ENCODE measurements around the gene PHF14. TPM values are rescaled to one million over a fixed set of nuclear protein-coding genes. Genes with fewer than 3 reads are reported as not detected.

Gene PHF14
- total and polyA plus RNA-seq, 2 donors (not counting 1 experiment from before 2014, with no cell fraction given): 9.6 to 43.7 TPM

GRCh38 chr7:11193888-11194287 lies 220.2 kb downstream of the PHF14 start:
- Histone ChIP-seq H4K20me1 (ENCODE audit: control insufficient read depth, insufficient read depth, low read length, poor library complexity, severe bottlenecking) (no peaks in the 10 kb centered on the region), H3K36me3 (replicated peaks in 1 of 2; ENCODE audit: control extremely low read depth in 1 of 2, control insufficient read depth in 1 of 2, extremely low read depth in 1 of 2, insufficient read depth in 2 of 2, low read length in 1 of 2) (no peaks in the 10 kb centered on the region), H3K4me2 (replicated peaks; ENCODE audit: low read depth, low read length, poor library complexity, severe bottlenecking) (no peak overlapping the region), H3K4me1 (ENCODE audit: control insufficient read depth in 2 of 2, insufficient read depth in 2 of 2, low read length in 2 of 2) (no peaks in the 10 kb centered on the region), H3K27ac (ENCODE audit: low read length in 2 of 2) (no peak overlapping the region), H3K9ac (ENCODE audit: low read length) (no peak overlapping the region), H3K9me3 (ENCODE audit: control extremely low read depth in 1 of 3, control insufficient read depth in 2 of 3, insufficient read depth in 1 of 3, low read length in 2 of 3) (no peaks in the 10 kb centered on the region), H2AFZ (ENCODE audit: insufficient read depth, low read depth, low read length, poor library complexity, severe bottlenecking) (no peak overlapping the region), H3K79me2 (ENCODE audit: control insufficient read depth, insufficient read depth, low read length) (no peaks in the 10 kb centered on the region), H3K4me3 (ENCODE audit: control extremely low read depth in 1 of 5, extremely low read depth in 1 of 5, insufficient read depth in 1 of 5, low read depth in 2 of 5, low read length in 4 of 5) (no peak overlapping the region), H3K27me3 (replicated peaks in 1 of 4; ENCODE audit: control extremely low read depth in 1 of 4, control insufficient read depth in 3 of 4, insufficient read depth in 4 of 4, low read length in 3 of 4) (no peaks in the 10 kb centered on the region)
- POLR2A ChIA-PET: no interaction called here
- Mint-ChIP-seq H3K9me3 (ENCODE audit: insufficient read depth) (no peaks in the 10 kb centered on the region), H3K27ac (no peak overlapping the region), H3K4me1 (no peaks in the 10 kb centered on the region), H3K4me3 (no peak overlapping the region), H3K27me3 (peaks cover 8% of the 10 kb centered on the region)
- CTCF ChIA-PET: interaction anchor here (1.8 kb wide), 1 partner anchor 18 kb away, joined by 4 read pairs; no protein-coding TSS in a partner anchor
- DNase-seq: no peak
- 100% methylated on average over 1 of the region's 2 CpGs for whole genome bisulfite sequencing (ENCODE audit: insufficient coverage)
- intact Hi-C loops (cut with micrococcal nuclease): no loop called here
- no peak for TF ChIP-seq CTCF (IDR thresholded peaks at IDR 0.05)
- TF ChIP-seq EZH2 (IDR thresholded peaks at IDR 0.05; ENCODE audit: borderline replicate concordance, insufficient read depth, low read depth, low read length, poor library complexity, severe bottlenecking): no peak
- ATAC-seq (ENCODE audit: low read depth): no peak

- TF ChIP-seq CTCF (IDR thresholded peaks at IDR 0.05) (no peak), EZH2 (IDR thresholded peaks at IDR 0.05; ENCODE audit: borderline replicate concordance, insufficient read depth, low read depth, low read length, poor library complexity, severe bottlenecking) (no peak)
- WGBS (ENCODE audit: insufficient coverage): no CpG with 5 or more reads among the region's 3 CpGs
- Histone ChIP-seq H2AFZ (ENCODE audit: insufficient read depth, low read depth, low read length, poor library complexity, severe bottlenecking) (no peak overlapping the region), H3K36me3 (replicated peaks in 1 of 2; ENCODE audit: control extremely low read depth in 1 of 2, control insufficient read depth in 1 of 2, extremely low read depth in 1 of 2, insufficient read depth in 2 of 2, low read length in 1 of 2) (no peaks in the 10 kb centered on the region), H4K20me1 (ENCODE audit: control insufficient read depth, insufficient read depth, low read length, poor library complexity, severe bottlenecking) (no peaks in the 10 kb centered on the region), H3K27me3 (replicated peaks in 1 of 4; ENCODE audit: control extremely low read depth in 1 of 4, control insufficient read depth in 3 of 4, insufficient read depth in 4 of 4, low read length in 3 of 4) (no peaks in the 10 kb centered on the region), H3K4me1 (ENCODE audit: control insufficient read depth in 2 of 2, insufficient read depth in 2 of 2, low read length in 2 of 2) (no peaks in the 10 kb centered on the region), H3K4me2 (replicated peaks; ENCODE audit: low read depth, low read length, poor library complexity, severe bottlenecking) (no peak overlapping the region), H3K4me3 (ENCODE audit: control extremely low read depth in 1 of 5, extremely low read depth in 1 of 5, insufficient read depth in 1 of 5, low read depth in 2 of 5, low read length in 4 of 5) (no peak overlapping the region), H3K9me3 (ENCODE audit: control extremely low read depth in 1 of 3, control insufficient read depth in 2 of 3, insufficient read depth in 1 of 3, low read length in 2 of 3) (no peaks in the 10 kb centered on the region), H3K27ac (ENCODE audit: low read length in 2 of 2) (no peak overlapping the region), H3K9ac (ENCODE audit: low read length) (no peak overlapping the region), H3K79me2 (ENCODE audit: control insufficient read depth, insufficient read depth, low read length) (no peaks in the 10 kb centered on the region)
- Mint-ChIP-seq H3K27ac (no peak overlapping the region), H3K4me1 (no peaks in the 10 kb centered on the region), H3K4me3 (no peak overlapping the region), H3K9me3 (ENCODE audit: insufficient read depth) (no peaks in the 10 kb centered on the region), H3K27me3 (peaks cover 8% of the 10 kb centered on the region)
- CTCF ChIA-PET: no interaction called here
- intact Hi-C loops (cut with micrococcal nuclease): no loop called here
- POLR2A ChIA-PET: no interaction called here
- no peak for DNase-seq
- ATAC-seq (ENCODE audit: low read depth): no peak
Measured at GRCh38 chr7:11194492-11194891, 220.8 kb downstream of the PHF14 start.
